HepG2 (cell line): Measurements from ENCODE around the gene MEGF11. TPM values are rescaled to one million over a fixed set of nuclear protein-coding genes. Genes with fewer than 3 reads are reported as not detected.

Source experiments
- ATAC-seq: fragments of 200-7000 bp; cut with Tn5 transposase; 3 replicates; pipeline ENCODE4 v1.9.1; 2020; ENCODE audit warnings: mild to moderate bottlenecking, moderate library complexity
- BruUV-seq: library from RNA; stranded (reverse); fragments of 400-500 nt; replicated peaks from 2 replicates; lab custom pipeline; 2021; lab: Mats Ljungman, UMichigan
- CTCF ChIA-PET: fragments of 300-600 bp; formaldehyde crosslinking; extraction: SDS; loops from one replicate; lab custom pipeline; 2021; ENCODE audit warnings: low total read pairs, inconsistent platforms, low intra/inter-chr PET ratio; lab: Yijun Ruan, JAX
- POLR2A ChIA-PET: fragments of 350-600 bp; sonication (Branson Sonifier 250); formaldehyde crosslinking; loops from one replicate; lab custom pipeline; 2020; ENCODE audit warnings: antibody characterized with exemption, inconsistent platforms; lab: Yijun Ruan, JAX
- DNase-seq: peaks from one replicate; pipeline ENCODE4 v3.0.0-alpha.2; 2015; ENCODE audit warnings: low spot score
- FAIRE-seq: peaks from 3 replicates; lab custom pipeline; 2011; peaks lifted over from hg19 to GRCh38; lab: Jason Lieb, UNC
- H2AFZ ChIP-seq: one replicate; pipeline ENCODE4 v1.6.1; 2011; ENCODE audit warnings: low read length, inconsistent platforms
- H3K27ac ChIP-seq: fragments of 300-600 bp; 3 replicates; pipeline ENCODE4 v1.8.0; 2011; ENCODE audit warnings: mixed run types, mild to moderate bottlenecking, mixed read lengths, low read length, inconsistent platforms; ENCODE audit not compliant: insufficient read depth; ENCODE audit errors: extremely low read length
- H3K27me3 ChIP-seq, 2 experiments: fragments of 200-600 bp in 1 of 2; 2 replicates in 1 of 2; 3 replicates in 1 of 2; pipeline versions ENCODE4 v1.6.0 to v1.8.0; 2011; ENCODE audit warnings: low read length in 2 of 2, mild to moderate bottlenecking in 2 of 2, moderate library complexity in 2 of 2, inconsistent platforms in 1 of 2; ENCODE audit not compliant: insufficient read depth in 2 of 2, control insufficient read depth in 1 of 2
- H3K36me3 ChIP-seq, 2 experiments: fragments of 200-600 bp in 1 of 2; replicated peaks in 1 of 2; 2 replicates in 1 of 2; 3 replicates in 1 of 2; pipeline versions ENCODE4 v1.5.1 to v1.8.0; 2011; ENCODE audit warnings: low read length in 2 of 2, inconsistent platforms in 1 of 2; ENCODE audit not compliant: insufficient read depth in 2 of 2, control insufficient read depth in 1 of 2
- H3K4me1 ChIP-seq: 2 replicates; pipeline ENCODE4 v1.5.1; 2012; ENCODE audit warnings: low read length, inconsistent platforms; ENCODE audit not compliant: insufficient read depth
- H3K4me2 ChIP-seq: 2 replicates; pipeline ENCODE4 v1.6.0; 2011; ENCODE audit warnings: low read depth, low read length, inconsistent platforms
- H3K4me3 ChIP-seq, 3 experiments: fragments of 200-600 bp in 1 of 3; sonication (generic), shearing (Covaris generic) in 1 of 3; replicated peaks in 1 of 3; 2 replicates each; pipeline ENCODE4 v1.5.1; 2011 to 2016; ENCODE audit warnings: low read length in 3 of 3, inconsistent platforms in 2 of 3, low read depth in 2 of 3, mild to moderate bottlenecking in 2 of 3, control low read depth in 1 of 3, mixed read lengths in 1 of 3; ENCODE audit not compliant: insufficient read depth in 1 of 3
- H3K79me2 ChIP-seq: one replicate; pipeline ENCODE4 v1.6.1; 2011; ENCODE audit warnings: low read length, inconsistent platforms; ENCODE audit not compliant: insufficient read depth
- H3K9ac ChIP-seq: 2 replicates; pipeline ENCODE4 v1.6.0; 2011; ENCODE audit warnings: mild to moderate bottlenecking, low read depth, low read length, inconsistent platforms; ENCODE audit not compliant: insufficient read depth
- H3K9me3 ChIP-seq: 2 replicates; pipeline ENCODE4 v1.5.1; 2012; ENCODE audit warnings: mild to moderate bottlenecking, low read length
- H4K20me1 ChIP-seq: 2 replicates; pipeline ENCODE4 v1.6.0; 2011; ENCODE audit warnings: inconsistent platforms, mild to moderate bottlenecking, low read length, moderate library complexity; ENCODE audit not compliant: insufficient read depth
- CEBPG ChIP-seq: IDR thresholded peaks from 2 replicates; pipeline ENCODE4 v1.6.1; 2016
- IRX3 ChIP-seq: sonication (generic); formaldehyde crosslinking; IDR thresholded peaks from 2 replicates; pipeline ENCODE4 v1.8.1; 2023; ENCODE audit warnings: mild to moderate bottlenecking, low read depth, missing genetic modification reagents, borderline replicate concordance
- KDM5A ChIP-seq: fragments of 200-600 bp; sonication (generic); IDR thresholded peaks from 2 replicates; pipeline ENCODE4 v1.7.0; 2018; ENCODE audit warnings: antibody characterized with exemption, mild to moderate bottlenecking, low read length, borderline replicate concordance
- KLF13 ChIP-seq: sonication (generic); formaldehyde crosslinking; IDR thresholded peaks from 2 replicates; pipeline ENCODE4 v1.4.0; 2020; ENCODE audit warnings: mild to moderate bottlenecking, missing genetic modification reagents
- MTF1 ChIP-seq: sonication (generic); formaldehyde crosslinking; IDR thresholded peaks from 2 replicates; pipeline ENCODE4 v1.5.0; 2020; ENCODE audit warnings: missing genetic modification reagents
- NAIF1 ChIP-seq: sonication (generic); formaldehyde crosslinking; IDR thresholded peaks from 2 replicates; pipeline ENCODE4 v1.5.0; 2020; ENCODE audit warnings: mild to moderate bottlenecking, missing genetic modification reagents, borderline replicate concordance
- NFATC3 ChIP-seq: sonication (generic); formaldehyde crosslinking; IDR thresholded peaks from 2 replicates; pipeline ENCODE4 v1.5.1; 2020; ENCODE audit warnings: mild to moderate bottlenecking, missing genetic modification reagents
- NFRKB ChIP-seq: fragments of 450-650 bp; IDR thresholded peaks from 2 replicates; pipeline ENCODE4 v1.6.1; 2017
- PPARG ChIP-seq: conservative IDR thresholded peaks from 2 replicates; pipeline ENCODE4 v1.6.1; 2016; ENCODE audit warnings: missing biosample characterization, missing genetic modification reagents
- RFX5 ChIP-seq: IDR thresholded peaks from 2 replicates; pipeline ENCODE4 v1.6.1; 2011; ENCODE audit warnings: low read depth, low read length, improper control_type of control experiment
- RFXANK ChIP-seq: IDR thresholded peaks from 2 replicates; pipeline ENCODE4 v1.6.1; 2016
- SETDB1 ChIP-seq: sonication (generic); formaldehyde crosslinking; IDR thresholded peaks from 2 replicates; pipeline ENCODE4 v1.5.1; 2020; ENCODE audit warnings: missing genetic modification reagents, mild to moderate bottlenecking, borderline replicate concordance
- TSC22D2 ChIP-seq: sonication (generic); formaldehyde crosslinking; IDR thresholded peaks from 2 replicates; pipeline ENCODE4 v1.5.1; 2020; ENCODE audit warnings: missing genetic modification reagents, mild to moderate bottlenecking, borderline replicate concordance
- YY1 ChIP-seq: IDR thresholded peaks from 2 replicates; pipeline ENCODE4 v1.6.1; 2011; ENCODE audit warnings: low read length, low read depth, moderate library complexity, mild to moderate bottlenecking; ENCODE audit not compliant: insufficient read depth, insufficient replicate concordance
- ZFP90 ChIP-seq: sonication (generic); formaldehyde crosslinking; IDR thresholded peaks from 2 replicates; pipeline ENCODE4 v1.8.0; 2022; ENCODE audit warnings: missing genetic modification reagents, mild to moderate bottlenecking, inconsistent platforms, borderline replicate concordance
- ZNF143 ChIP-seq: sonication (generic); formaldehyde crosslinking; IDR thresholded peaks from 2 replicates; pipeline ENCODE4 v1.4.0; 2020; ENCODE audit warnings: missing genetic modification reagents
- ZNF546 ChIP-seq: sonication (generic); formaldehyde crosslinking; conservative IDR thresholded peaks from 2 replicates; pipeline ENCODE4 v1.8.1; 2023; ENCODE audit warnings: mild to moderate bottlenecking, missing genetic modification reagents
- ZNF552 ChIP-seq: sonication (generic); formaldehyde crosslinking; IDR thresholded peaks from 2 replicates; pipeline ENCODE4 v1.9.0; 2022; ENCODE audit warnings: missing genetic modification reagents, mild to moderate bottlenecking, borderline replicate concordance
- WGBS: methylation state at CpG from one replicate; pipeline ENCODE4 v1.1.6; 2017; ENCODE audit warnings: low lambda C conversion rate; 5-methylcytosine and 5-hydroxymethylcytosine counted together
- in situ Hi-C: cut with HindIII; loops from 2 replicates; pipeline ENCODE4 v1.10.0; 2017; ENCODE audit warnings: low pct_unique_long_range_greater_than_20kb; ENCODE audit not compliant: extremely low pct_ligation_motif_present
- intact Hi-C: fragments of 100-400 bp; cut with micrococcal nuclease; formaldehyde crosslinking; loops from one replicate; pipeline ENCODE4 v1.10.0; 2022; ENCODE audit not compliant: unreplicated experiment
- polyA plus RNA-seq, 8 experiments: library from polyadenylated mRNA; depleted of rRNA in 3 of 8; stranded (reverse) in 7 of 8; unstranded in 1 of 8; fragments of >200 nt; fragmentation: Illumina TruSeq in 4 of 8; extraction: Trizol in 4 of 8; gene quantifications; 2 replicates each; pipeline versions ENCODE4 v1.2.1 to v1.2.3, GENCODE V29; 2011 to 2016; ENCODE audit warnings: low read depth in 4 of 8, missing spikeins in 1 of 8, mixed read lengths in 1 of 8; ENCODE audit not compliant: insufficient read depth in 1 of 8
- total RNA-seq, 5 experiments: library from RNA; depleted of rRNA; stranded (reverse); fragments of >200 nt; fragmentation: Illumina TruSeq; extraction: Trizol; gene quantifications; 2 replicates each; pipeline ENCODE4 v1.2.3, GENCODE V29; 2016; ENCODE audit warnings: low read depth in 1 of 5
- TF ChIP-seq, protein P1 (sequence below): sonication (generic); formaldehyde crosslinking; IDR thresholded peaks from 2 replicates; pipeline ENCODE4 v1.8.0; 2022; ENCODE audit warnings: missing genetic modification reagents, mild to moderate bottlenecking, inconsistent platforms, borderline replicate concordance
- TF ChIP-seq, protein P2 (sequence below): IDR thresholded peaks from 2 replicates; pipeline ENCODE4 v1.6.1; 2016; ENCODE audit warnings: missing biosample characterization, missing genetic modification reagents, low read depth

The MEGF11 gene
- total and polyA plus RNA-seq, 2 of the 13 experiments (the other 11 are each of a cell fraction or from before 2014, with no cell fraction given), result not detected

DNA sequence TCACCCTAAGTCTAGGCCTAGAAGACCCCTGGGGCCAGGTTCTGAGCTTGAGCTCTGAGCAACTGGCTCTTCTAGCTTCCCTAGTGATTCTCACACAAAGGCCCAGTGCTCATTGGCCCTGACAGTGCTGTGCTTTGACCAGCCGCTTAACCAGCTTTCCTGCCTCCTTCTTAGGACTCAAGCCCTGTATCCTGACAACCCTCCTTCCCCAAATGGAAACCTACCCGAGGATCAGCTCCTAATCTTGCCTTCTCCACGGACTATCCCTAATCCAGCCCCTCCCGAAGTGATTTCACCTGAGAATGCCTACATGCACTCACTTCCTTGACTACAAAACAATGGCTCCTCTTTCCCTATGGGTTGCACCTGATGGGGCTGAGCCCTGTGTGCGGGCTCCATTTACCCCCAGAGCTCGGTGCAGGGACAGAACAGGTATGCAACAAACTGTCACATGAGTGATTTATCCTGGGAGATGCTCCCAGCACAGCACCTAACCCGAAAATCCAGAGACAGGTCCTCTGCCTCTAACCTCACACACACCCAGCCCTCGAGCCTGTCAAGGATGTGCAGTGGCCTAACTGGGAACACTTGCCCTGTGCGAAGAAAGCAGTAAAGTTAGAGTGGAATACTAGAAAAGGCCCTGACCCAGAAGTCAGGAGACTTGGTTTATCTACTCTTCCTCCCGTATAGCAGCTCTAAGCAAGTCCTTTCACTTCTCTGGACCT lies 2.3 kb downstream of the MEGF11 start:
- peaks cover 23 to 80% of the 10 kb centered on the region in 2 experiments for H3K27me3 ChIP-seq
- FAIRE-seq (no peak), DNase-seq (no peak), ATAC-seq (no peak)
- H3K36me3 ChIP-seq, result no peaks in the 10 kb centered on the region
- in situ Hi-C loops, result loop anchor here (5.0 kb wide), 1 partner anchor 36 kb away; no protein-coding TSS in a partner anchor
- no peak overlapping the region for H2AFZ ChIP-seq
- H4K20me1 ChIP-seq, result peaks cover 7% of the 10 kb centered on the region; the same call in 1 of the 2 replicates
- ChIA-PET CTCF (no interaction called here), POLR2A (no interaction called here)
- H3K4me1 ChIP-seq, result peaks cover 20% of the 10 kb centered on the region
- H3K9me3 ChIP-seq, result no peaks in the 10 kb centered on the region
- 29% methylated on average over 10 of the region's 10 CpGs for WGBS
- intact Hi-C loops, result no loop called here
- no TSS peak for BruUV-seq
- no peak overlapping the region for H3K4me3 ChIP-seq
- no peak overlapping the region for H3K27ac ChIP-seq
- no peak overlapping the region for H3K4me2 ChIP-seq
- no peaks in the 10 kb centered on the region for H3K79me2 ChIP-seq
- H3K9ac ChIP-seq, result no peak overlapping the region
- no peak for TF ChIP-seq RFX5
- TF ChIP-seq ZFP90, result no peak
- no peak for TF ChIP-seq KLF13 (CRISPR knock-in tag)
- no peak for TF ChIP-seq NAIF1 (CRISPR knock-in tag)
- no peak for TF ChIP-seq SETDB1 (CRISPR knock-in tag)
- TF ChIP-seq YY1, result no peak
- TF ChIP-seq ZNF546 (CRISPR knock-in tag), result no peak
- no peak for TF ChIP-seq KDM5A
- TF ChIP-seq, protein P1, sequence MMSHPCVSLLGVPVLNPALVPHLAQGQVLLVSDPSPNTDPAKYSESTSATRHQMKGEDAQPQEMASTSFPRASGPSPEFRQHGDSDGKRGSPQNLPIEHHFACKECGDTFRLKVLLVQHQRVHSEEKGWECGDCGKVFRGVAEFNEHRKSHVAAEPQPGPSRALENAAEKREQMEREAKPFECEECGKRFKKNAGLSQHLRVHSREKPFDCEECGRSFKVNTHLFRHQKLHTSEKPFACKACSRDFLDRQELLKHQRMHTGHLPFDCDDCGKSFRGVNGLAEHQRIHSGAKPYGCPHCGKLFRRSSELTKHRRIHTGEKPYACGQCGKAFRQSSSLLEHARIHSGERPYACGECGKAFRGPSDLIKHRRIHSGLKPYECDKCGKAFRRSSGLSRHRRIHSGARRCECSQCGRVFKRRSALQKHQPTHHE, result no peak
- TF ChIP-seq CEBPG, result no peak
- TF ChIP-seq ZNF552 (CRISPR knock-in tag), result no peak
- TF ChIP-seq IRX3 (CRISPR knock-in tag), result no peak
- TF ChIP-seq PPARG (CRISPR knock-in tag), result no peak
- TF ChIP-seq, protein P2, sequence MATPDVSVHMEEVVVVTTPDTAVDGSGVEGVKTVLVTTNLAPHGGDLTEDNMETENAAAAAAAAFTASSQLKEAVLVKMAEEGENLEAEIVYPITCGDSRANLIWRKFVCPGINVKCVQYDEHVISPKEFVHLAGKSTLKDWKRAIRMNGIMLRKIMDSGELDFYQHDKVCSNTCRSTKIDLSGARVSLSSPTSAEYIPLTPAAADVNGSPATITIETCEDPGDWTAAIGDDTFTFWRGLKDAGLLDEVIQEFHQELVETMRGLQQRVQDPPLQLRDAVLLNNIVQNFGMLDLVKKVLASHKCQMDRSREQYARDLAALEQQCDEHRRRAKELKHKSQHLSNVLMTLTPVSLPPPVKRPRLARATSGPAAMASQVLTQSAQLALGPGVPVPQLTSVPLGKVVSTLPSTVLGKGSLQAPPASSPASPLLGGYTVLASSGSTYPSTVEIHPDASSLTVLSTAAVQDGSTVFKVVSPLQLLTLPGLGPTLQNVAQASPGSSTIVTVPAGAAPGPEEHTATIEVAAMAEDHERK (CRISPR knock-in tag), result no peak
- no peak for TF ChIP-seq NFATC3 (CRISPR knock-in tag)
- no peak for TF ChIP-seq MTF1 (CRISPR knock-in tag)
- TF ChIP-seq ZNF143 (CRISPR knock-in tag), result no peak
- TF ChIP-seq RFXANK, result no peak
- TF ChIP-seq NFRKB, result no peak
- TF ChIP-seq TSC22D2 (CRISPR knock-in tag), result no peak
- TF ChIP-seq, all 625 proteins: peak for 0
